A549 (cell line): ENCODE data around the gene TRPV4. TPM values are rescaled to one million over a fixed set of nuclear protein-coding genes. Genes with fewer than 3 reads are reported as not detected.

Experiments used
- polyA plus RNA-seq, 4 experiments: library from polyadenylated mRNA; depleted of rRNA in 3 of 4; stranded (reverse); fragments of >200 nt; fragmentation: RNase III in 1 of 4; extraction: RNeasy Plus Mini Kit Qiagen cat#74134 plus additional on column Dnase treatment in 1 of 4; gene quantifications; 2 replicates in 3 of 4; 3 replicates in 1 of 4; pipeline ENCODE4 v1.2.3, GENCODE V29; 2011 to 2017
- small RNA-seq, 6 experiments: library from RNA; depleted of rRNA; stranded (forward); fragments of <200 nt; gene quantifications; one replicate each; pipeline ENCODE3, GENCODE V24; 2012

Gene TRPV4
- polyA plus RNA-seq, 2 of the 4 experiments (the other 2 are of a cell fraction), result 0.15 to 0.37 TPM

Small RNA genes within 50 kb of the gene (small RNA-seq; reads per million reads assigned to genes)
- gene MIR4497 (0 reads per million in 6 experiments), gene RN7SL441P (0 reads per million in 6 experiments)

Other genes with a start within 250 kb of the TRPV4 start
- gene FAM222A, start 119.6 kb downstream of the TRPV4 start, polyA plus RNA-seq (2011; rRNA removed), result 0.97 and 0.98 TPM in 2 replicates
- gene FAM222A, start 119.6 kb downstream of the TRPV4 start, polyA plus RNA-seq (2017; fragmentation: RNase III; extraction: RNeasy Plus Mini Kit Qiagen cat#74134 plus additional on column Dnase treatment), result 3.0 to 3.3 TPM (median 3.2 TPM) in 3 replicates
- gene GLTP, start 47.1 kb upstream of the TRPV4 start, polyA plus RNA-seq (2011; rRNA removed), result 18.8 and 19.2 TPM in 2 replicates
- 16.7 to 16.9 TPM (median 16.9 TPM) in 3 replicates for gene GLTP, start 47.1 kb upstream of the TRPV4 start, polyA plus RNA-seq (2017; fragmentation: RNase III; extraction: RNeasy Plus Mini Kit Qiagen cat#74134 plus additional on column Dnase treatment)
- 14.9 and 18.4 TPM in 2 replicates for gene TCHP, start 66.9 kb upstream of the TRPV4 start, polyA plus RNA-seq (2011; rRNA removed)
- gene TCHP, start 66.9 kb upstream of the TRPV4 start, polyA plus RNA-seq (2017; fragmentation: RNase III; extraction: RNeasy Plus Mini Kit Qiagen cat#74134 plus additional on column Dnase treatment), result 25.4 to 35.8 TPM (median 33.4 TPM) in 3 replicates
- gene GIT2, start 163.0 kb upstream of the TRPV4 start, polyA plus RNA-seq (2011; rRNA removed), result 38.0 and 44.3 TPM in 2 replicates
- 17.9 to 19.1 TPM (median 18.5 TPM) in 3 replicates for gene GIT2, start 163.0 kb upstream of the TRPV4 start, polyA plus RNA-seq (2017; fragmentation: RNase III; extraction: RNeasy Plus Mini Kit Qiagen cat#74134 plus additional on column Dnase treatment)
- 19.8 and 23.8 TPM in 2 replicates for gene ANKRD13A, start 166.0 kb upstream of the TRPV4 start, polyA plus RNA-seq (2011; rRNA removed)
- gene ANKRD13A, start 166.0 kb upstream of the TRPV4 start, polyA plus RNA-seq (2017; fragmentation: RNase III; extraction: RNeasy Plus Mini Kit Qiagen cat#74134 plus additional on column Dnase treatment), result 11.5 to 13.0 TPM (median 12.1 TPM) in 3 replicates
- 22.6 and 23.1 TPM in 2 replicates for gene C12orf76, start 215.1 kb upstream of the TRPV4 start, polyA plus RNA-seq (2011; rRNA removed)
- 12.4 to 14.5 TPM (median 13.3 TPM) in 3 replicates for gene C12orf76, start 215.1 kb upstream of the TRPV4 start, polyA plus RNA-seq (2017; fragmentation: RNase III; extraction: RNeasy Plus Mini Kit Qiagen cat#74134 plus additional on column Dnase treatment)